CD4-positive, alpha-beta memory T cell (primary cell): ENCODE results near the gene TET2. TPM values are rescaled to one million over a fixed set of nuclear protein-coding genes. Genes with fewer than 3 reads are reported as not detected.

Experiments
- CTCF ChIA-PET: fragments of 350-600 bp; sonication (Branson Sonifier 250); formaldehyde crosslinking; loops from one replicate; lab custom pipeline; 2021; ENCODE audit warnings: inconsistent platforms; ENCODE audit not compliant: partially characterized antibody; lab: Charles Lee
- POLR2A ChIA-PET: fragments of 350-600 bp; sonication (Branson Sonifier 250); formaldehyde crosslinking; loops from one replicate; lab custom pipeline; 2021; ENCODE audit not compliant: partially characterized antibody; lab: Charles Lee
- DNase-seq, 5 donors: peaks; one replicate each; pipeline versions ENCODE4 v3.0.0 to v3.0.0-alpha.2; 2020 to 2022; ENCODE audit warnings: mixed read lengths in 1 of 5
- H3K27ac ChIP-seq: one replicate; pipeline ENCODE4 v1.7.0; 2013; ENCODE audit warnings: low read depth, low read length
- H3K27me3 ChIP-seq: 2 replicates; pipeline ENCODE4 v1.7.0; 2013; ENCODE audit warnings: mild to moderate bottlenecking, low read length, moderate library complexity; ENCODE audit not compliant: insufficient read depth
- H3K36me3 ChIP-seq: 2 replicates; pipeline ENCODE4 v1.7.0; 2013; ENCODE audit warnings: mild to moderate bottlenecking, low read length, moderate library complexity; ENCODE audit not compliant: insufficient read depth
- H3K4me1 ChIP-seq: 2 replicates; pipeline ENCODE4 v1.7.0; 2013; ENCODE audit warnings: mild to moderate bottlenecking, low read length, moderate library complexity; ENCODE audit not compliant: insufficient read depth
- H3K4me3 ChIP-seq, 2 donors: one replicate each; pipeline ENCODE4 v1.7.0; 2013; ENCODE audit warnings: low read length in 2 of 2, mild to moderate bottlenecking in 1 of 2
- H3K9me3 ChIP-seq, 2 donors: one replicate each; pipeline ENCODE4 v1.7.0; 2013; ENCODE audit warnings: low read length in 2 of 2, control low read depth in 1 of 2; ENCODE audit not compliant: control insufficient read depth in 1 of 2
- H3K27ac Mint-ChIP-seq, 7 donors: one replicate each; pipeline ENCODE4 v1.8.0; 2020 to 2021; ENCODE audit warnings: mixed read lengths in 7 of 7, mild to moderate bottlenecking in 6 of 7, inconsistent platforms in 3 of 7, moderate library complexity in 3 of 7
- H3K27me3 Mint-ChIP-seq, 2 donors: one replicate each; pipeline ENCODE4 v1.8.0; 2020 to 2021; ENCODE audit warnings: mixed read lengths in 2 of 2
- H3K36me3 Mint-ChIP-seq, 2 donors: one replicate each; pipeline ENCODE4 v1.8.0; 2020 to 2021; ENCODE audit warnings: mixed read lengths in 2 of 2, inconsistent platforms in 1 of 2, mild to moderate bottlenecking in 1 of 2
- H3K4me1 Mint-ChIP-seq, 4 donors: one replicate each; pipeline ENCODE4 v1.8.0; 2020 to 2021; ENCODE audit warnings: mixed read lengths in 4 of 4, mild to moderate bottlenecking in 1 of 4
- H3K4me3 Mint-ChIP-seq, 8 donors: one replicate each; pipeline ENCODE4 v1.8.0; 2020 to 2021; ENCODE audit warnings: mixed read lengths in 8 of 8, mild to moderate bottlenecking in 7 of 8, moderate library complexity in 6 of 8, inconsistent platforms in 3 of 8
- H3K9me3 Mint-ChIP-seq, 8 donors: one replicate each; pipeline ENCODE4 v1.8.0; 2020 to 2021; ENCODE audit warnings: mixed read lengths in 8 of 8, mild to moderate bottlenecking in 5 of 8, inconsistent platforms in 3 of 8, moderate library complexity in 1 of 8
- intact Hi-C: fragments of 100-400 bp; cut with micrococcal nuclease; formaldehyde crosslinking; loops from one replicate; pipeline ENCODE4 v1.15.1; 2023
- polyA plus RNA-seq, 2 donors: library from polyadenylated mRNA; unstranded; fragments of 300-500 nt; fragmentation: Illumina TruSeq; gene quantifications; one replicate each; pipeline ENCODE4 v1.2.3, GENCODE V29; 2021
- total RNA-seq, 2 experiments: library from RNA; stranded (reverse); gene quantifications; one replicate each; pipeline ENCODE4 v1.2.3, GENCODE V29; 2021

Gene TET2
- total and polyA plus RNA-seq, 4 experiments from 2014 or later: 9.7 to 20.7 (median 16.9) TPM

GRCh38 chr4:105179539-105180401, 33.1 kb downstream of the TET2 start:
- Mint-ChIP-seq H3K9me3 (peaks cover 0 to 3% (median 0%) of the 10 kb centered on the region in 8 donors), H3K27ac (no peak overlapping the region), H3K4me1 (peaks cover 24 to 26% (median 25%) of the 10 kb centered on the region in 4 donors), H3K4me3 (no peak overlapping the region), H3K27me3 (no peaks in the 10 kb centered on the region), H3K36me3 (peaks cover 9 to 21% of the 10 kb centered on the region in 2 donors)
- Histone ChIP-seq H3K27me3 (no peaks in the 10 kb centered on the region), H3K4me1 (peaks cover 6% of the 10 kb centered on the region), H3K9me3 (no peaks in the 10 kb centered on the region), H3K4me3 (no peak overlapping the region), H3K27ac (no peak overlapping the region), H3K36me3 (no peaks in the 10 kb centered on the region)
- ChIA-PET POLR2A (no interaction called here), CTCF (no interaction called here)
- DNase-seq: no peak
- intact Hi-C loops: no loop called here

- Mint-ChIP-seq H3K27ac (peak overlapping the region in 1 of 7 donors; percentile 54), H3K36me3 (peaks cover 4 to 10% of the 10 kb centered on the region in 2 donors), H3K4me1 (peaks cover 28 to 31% (median 30%) of the 10 kb centered on the region in 4 donors), H3K9me3 (no peaks in the 10 kb centered on the region), H3K4me3 (no peak overlapping the region), H3K27me3 (no peaks in the 10 kb centered on the region)
- POLR2A ChIA-PET: no interaction called here
- no peaks in the 10 kb centered on the region for H3K36me3 ChIP-seq
- H3K27ac ChIP-seq: no peak overlapping the region
- no peak overlapping the region for H3K4me3 ChIP-seq
- CTCF ChIA-PET: no interaction called here
- H3K9me3 ChIP-seq: no peaks in the 10 kb centered on the region
- no peak for DNase-seq
- no peaks in the 10 kb centered on the region for H3K27me3 ChIP-seq
- intact Hi-C loops: no loop called here
- H3K4me1 ChIP-seq: peaks cover 9% of the 10 kb centered on the region
Measured at GRCh38 chr4:105181259-105181658, 34.6 kb downstream of the TET2 start.

DNA sequence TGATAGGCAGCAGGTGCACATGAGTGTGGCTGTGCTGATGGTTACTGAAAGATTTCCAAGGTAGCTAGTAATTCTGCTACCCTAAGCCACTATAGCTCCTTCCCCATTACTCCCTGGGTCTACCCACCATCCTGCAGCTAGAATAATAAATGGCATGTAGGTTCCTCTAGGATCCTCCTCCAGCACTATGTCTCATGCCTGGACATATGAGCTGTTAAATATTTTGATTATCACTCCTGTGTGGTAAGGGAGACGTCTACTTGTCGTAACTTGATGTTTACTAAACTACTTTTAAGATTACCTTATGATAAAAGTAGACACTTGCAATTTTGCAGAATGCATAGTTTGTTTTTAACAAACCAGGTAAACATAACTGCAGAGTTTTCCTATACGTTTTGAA, 35.5 kb downstream of the TET2 start:
- H3K27me3 ChIP-seq: no peaks in the 10 kb centered on the region
- H3K36me3 ChIP-seq: no peaks in the 10 kb centered on the region
- peaks cover 9% of the 10 kb centered on the region for H3K4me1 ChIP-seq
- intact Hi-C loops: no loop called here
- ChIA-PET POLR2A (interaction anchor here (0.5 to 1.3 kb wide), 2 partner anchors 11 to 32 kb away, joined by 4 to 5 read pairs; no protein-coding TSS in a partner anchor), CTCF (interaction anchor here (0.9 kb wide), 1 partner anchor 42 kb away, joined by 3 read pairs; no protein-coding TSS in a partner anchor)
- no peak overlapping the region for H3K27ac Mint-ChIP-seq
- DNase-seq: no peak
- no peaks in the 10 kb centered on the region for H3K27me3 Mint-ChIP-seq
- H3K4me3 Mint-ChIP-seq: no peak overlapping the region
- no peaks in the 10 kb centered on the region for H3K9me3 Mint-ChIP-seq
- H3K4me3 ChIP-seq: no peak overlapping the region
- H3K9me3 ChIP-seq: no peaks in the 10 kb centered on the region
- H3K36me3 Mint-ChIP-seq: peaks cover 3 to 4% of the 10 kb centered on the region in 2 donors
- no peak overlapping the region for H3K27ac ChIP-seq
- H3K4me1 Mint-ChIP-seq: peaks cover 27 to 31% (median 28%) of the 10 kb centered on the region in 4 donors

- intact Hi-C loops: no loop called here
- H3K4me1 ChIP-seq: peaks cover 9% of the 10 kb centered on the region
- H3K27me3 Mint-ChIP-seq: no peaks in the 10 kb centered on the region
- H3K27ac Mint-ChIP-seq: peak overlapping the region in 1 of 7 donors; percentile 3
- peaks cover 29 to 42% (median 31%) of the 10 kb centered on the region in 4 donors for H3K4me1 Mint-ChIP-seq
- no peaks in the 10 kb centered on the region for H3K9me3 Mint-ChIP-seq
- ChIA-PET POLR2A (interaction anchor here (0.7 kb wide), 1 partner anchor 9 kb away, joined by 3 read pairs; no protein-coding TSS in a partner anchor), CTCF (no interaction called here)
- peak overlapping the region in 2 of 8 donors; percentile 8 to 15 for H3K4me3 Mint-ChIP-seq
- no peaks in the 10 kb centered on the region for H3K36me3 ChIP-seq
- DNase-seq: peak in 1 of 5 donors; percentile 1
- H3K27ac ChIP-seq: no peak overlapping the region
- H3K4me3 ChIP-seq: no peak overlapping the region
- no peaks in the 10 kb centered on the region for H3K27me3 ChIP-seq
- no peaks in the 10 kb centered on the region for H3K9me3 ChIP-seq
- peaks cover 0 to 3% of the 10 kb centered on the region in 2 donors for H3K36me3 Mint-ChIP-seq
Measured at GRCh38 chr4:105184316-105184980, 37.8 kb downstream of the TET2 start.

- Mint-ChIP-seq H3K9me3 (no peaks in the 10 kb centered on the region), H3K36me3 (peaks cover 0 to 14% of the 10 kb centered on the region in 2 donors), H3K27me3 (no peaks in the 10 kb centered on the region), H3K4me3 (no peak overlapping the region), H3K4me1 (peaks cover 32 to 51% (median 44%) of the 10 kb centered on the region in 4 donors), H3K27ac (no peak overlapping the region)
- Histone ChIP-seq H3K27me3 (no peaks in the 10 kb centered on the region), H3K36me3 (no peaks in the 10 kb centered on the region), H3K27ac (no peak overlapping the region), H3K4me3 (no peak overlapping the region), H3K4me1 (peaks cover 14% of the 10 kb centered on the region), H3K9me3 (no peaks in the 10 kb centered on the region)
- POLR2A ChIA-PET: no interaction called here
- DNase-seq: no peak
- CTCF ChIA-PET: no interaction called here
- intact Hi-C loops: no loop called here
Measured at GRCh38 chr4:105186701-105187161, 40.1 kb downstream of the TET2 start.

DNA sequence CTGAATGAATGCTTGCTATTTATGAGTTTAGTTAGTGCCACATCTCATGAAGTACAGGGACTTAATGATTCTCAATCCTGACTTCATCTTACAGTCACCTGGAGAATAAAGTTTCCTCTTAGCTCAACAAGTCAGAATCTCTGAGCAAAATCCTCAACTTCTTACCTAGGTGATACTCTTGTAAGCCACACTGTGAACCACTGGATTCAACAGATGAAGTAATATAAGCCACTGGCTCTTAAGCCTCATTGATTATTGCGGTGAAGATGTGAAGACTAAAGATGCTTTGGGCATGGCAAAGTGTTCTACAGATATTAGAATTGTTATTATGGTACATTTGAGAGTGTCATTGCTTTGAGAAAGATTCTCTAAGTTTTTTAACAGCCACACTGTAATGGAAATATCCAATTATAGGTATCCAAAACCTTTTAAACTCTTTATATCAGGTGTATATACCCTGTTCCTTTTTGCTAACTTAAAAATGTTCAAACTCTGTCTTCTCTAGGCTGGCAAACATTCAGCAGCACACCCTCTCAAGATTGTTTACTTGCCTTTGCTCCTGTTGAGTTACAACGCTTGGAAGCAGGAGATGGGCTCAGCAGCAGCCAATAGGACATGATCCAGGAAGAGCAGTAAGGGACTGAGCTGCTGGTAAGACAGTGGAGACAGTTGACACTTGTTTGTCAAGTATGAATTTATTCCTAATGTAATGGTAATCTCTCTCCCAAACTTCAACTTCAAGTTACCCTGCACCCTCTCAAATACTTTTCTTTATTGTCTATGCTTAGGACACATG, 43.4 kb downstream of the TET2 start:
- CTCF ChIA-PET: no interaction called here

More for the DNA sequence above, 43.4 kb downstream of the TET2 start:
- H3K36me3 ChIP-seq: no peaks in the 10 kb centered on the region
- no peaks in the 10 kb centered on the region for H3K9me3 ChIP-seq
- Mint-ChIP-seq H3K4me3 (no peak overlapping the region), H3K4me1 (peaks cover 25 to 44% (median 36%) of the 10 kb centered on the region in 4 donors), H3K27me3 (no peaks in the 10 kb centered on the region), H3K27ac (peak overlapping the region in 1 of 7 donors; percentile 73), H3K36me3 (peaks cover 15 to 16% of the 10 kb centered on the region in 2 donors), H3K9me3 (no peaks in the 10 kb centered on the region)
- intact Hi-C loops: no loop called here
- POLR2A ChIA-PET: no interaction called here
- H3K4me3 ChIP-seq: no peak overlapping the region
- H3K27me3 ChIP-seq: no peaks in the 10 kb centered on the region
- H3K27ac ChIP-seq: no peak overlapping the region
- DNase-seq: no peak
- peaks cover 7% of the 10 kb centered on the region for H3K4me1 ChIP-seq
